ENCODE data around the gene YES1.
"Not testable (repeated sequence)": the region's sequence is repeated elsewhere in the genome, so short reads cannot be mapped to it uniquely, and the experiment has no call there.

YES1 gene

DNA sequence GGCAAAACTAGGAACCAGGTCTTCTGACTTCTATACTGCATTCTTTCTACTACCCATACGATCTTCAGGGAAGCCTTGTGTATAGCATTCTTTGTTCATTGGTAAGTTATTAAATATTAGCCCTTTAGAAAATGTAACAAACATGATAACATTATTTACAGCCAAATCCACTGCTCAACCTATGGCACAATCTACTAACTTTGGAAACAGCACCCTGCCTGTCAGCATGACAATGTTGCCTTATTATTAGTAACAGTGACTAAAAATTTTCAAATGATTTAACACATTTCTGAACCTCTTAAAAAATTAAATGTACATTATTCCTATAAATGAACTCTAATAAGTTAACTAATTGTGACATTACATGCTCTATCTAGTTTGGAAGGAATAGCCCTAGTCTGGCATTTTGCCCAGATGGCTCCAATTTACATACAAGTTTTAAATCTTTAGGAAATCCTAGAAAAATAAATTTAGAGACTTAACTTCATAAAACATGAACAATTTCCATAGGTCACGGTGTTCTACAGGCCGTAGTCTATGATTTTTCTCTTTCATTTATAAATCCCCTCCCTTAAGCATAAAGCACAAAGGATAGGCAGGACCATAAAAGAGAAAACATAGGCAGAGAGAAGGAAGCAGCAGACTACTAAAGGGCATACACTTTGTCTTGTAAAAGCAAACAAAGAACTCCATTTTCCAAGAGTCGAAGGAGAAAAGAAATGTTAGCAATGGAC, 33.7 kb downstream of the YES1 start:
- DNase-seq = no peak

DNA sequence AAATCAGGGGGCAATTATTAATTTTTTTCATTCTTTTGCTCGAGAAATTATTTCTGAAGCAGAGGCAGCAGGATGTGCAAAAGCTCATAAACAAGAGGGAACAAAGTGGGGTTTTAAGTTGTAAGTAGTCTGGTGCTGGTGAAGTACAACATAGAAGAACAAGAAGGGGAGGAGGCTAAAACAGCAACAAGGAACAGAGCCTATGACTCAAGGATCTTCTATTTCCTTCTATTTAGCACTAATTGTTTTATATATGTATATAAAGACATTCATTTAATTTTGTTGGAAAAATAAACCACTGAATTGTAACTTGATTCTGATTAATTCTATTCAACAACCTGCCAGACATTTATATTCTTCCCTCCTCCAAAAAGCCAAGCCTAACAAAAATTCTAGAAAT, 35.0 kb downstream of the YES1 start:
- no peak for DNase-seq

DNA sequence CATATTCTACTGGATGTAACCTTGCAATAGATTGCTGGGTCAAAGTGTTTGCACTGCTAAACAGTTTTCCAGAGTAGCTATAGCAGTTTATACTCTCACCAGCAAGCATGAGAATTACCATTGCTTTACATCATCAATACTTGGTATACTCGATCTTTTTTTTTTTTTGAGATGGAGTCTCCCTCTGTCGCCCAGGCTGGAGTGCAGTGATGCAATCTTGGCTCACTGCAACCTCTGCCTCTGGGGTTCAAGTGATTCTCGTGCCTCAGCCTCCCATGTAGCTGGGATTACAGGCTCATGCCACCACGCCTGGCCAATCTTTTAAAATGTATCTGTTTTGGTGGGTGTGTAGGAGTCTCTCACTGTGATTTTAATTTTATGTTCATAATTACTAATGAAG, 36.0 kb downstream of the YES1 start:
- not testable (repeated sequence) for DNase-seq

DNA sequence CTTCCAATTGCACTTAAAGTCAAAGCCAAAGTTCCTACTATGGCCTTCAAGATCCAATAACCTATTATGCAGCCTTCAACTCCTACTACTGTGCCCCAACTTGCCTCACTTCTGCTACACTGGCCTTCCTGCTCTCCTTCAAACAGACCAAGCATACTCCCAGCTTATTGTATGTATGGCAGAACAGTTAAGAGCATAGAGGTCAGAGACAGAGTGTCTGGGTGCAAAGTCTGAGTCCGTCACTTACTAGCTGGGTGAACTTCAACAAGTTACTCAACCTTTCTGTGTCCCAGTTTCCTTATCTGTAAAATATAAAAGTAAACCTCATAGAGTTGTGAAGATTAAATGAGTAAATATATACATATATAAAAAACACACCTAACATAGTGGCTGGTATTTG, 37.2 kb downstream of the YES1 start:
- DNase-seq = no peak

DNA sequence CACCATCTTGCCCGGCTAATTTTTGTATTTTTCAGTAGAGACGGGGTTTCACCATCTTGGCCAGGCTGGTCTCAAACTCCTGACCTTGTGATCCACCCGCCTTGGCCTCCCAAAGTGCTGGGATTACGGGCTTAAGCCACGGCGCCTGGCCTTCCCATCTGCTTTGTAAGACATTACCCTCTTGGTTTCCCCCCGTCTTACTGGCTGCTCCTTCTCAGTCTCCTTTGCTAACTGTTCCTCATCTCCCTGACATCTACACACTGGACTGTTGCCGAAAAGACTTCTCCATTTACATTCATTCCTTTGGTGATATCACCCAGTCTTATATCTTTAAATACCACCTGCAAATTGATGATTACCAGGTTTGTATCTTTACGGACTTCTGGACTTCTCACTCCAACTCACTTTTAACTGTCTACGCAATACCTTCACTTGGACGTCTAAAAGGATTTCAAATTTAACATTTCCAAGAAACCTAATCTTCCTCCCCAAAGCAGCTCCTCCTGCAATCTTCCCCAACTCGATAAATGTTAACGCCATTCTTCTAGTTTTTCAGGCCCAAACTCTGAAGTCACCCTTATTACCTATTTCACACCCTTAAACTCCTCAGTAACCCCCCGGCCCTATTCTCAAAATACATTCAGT, 37.9 kb downstream of the YES1 start:
- no peak for DNase-seq

DNA sequence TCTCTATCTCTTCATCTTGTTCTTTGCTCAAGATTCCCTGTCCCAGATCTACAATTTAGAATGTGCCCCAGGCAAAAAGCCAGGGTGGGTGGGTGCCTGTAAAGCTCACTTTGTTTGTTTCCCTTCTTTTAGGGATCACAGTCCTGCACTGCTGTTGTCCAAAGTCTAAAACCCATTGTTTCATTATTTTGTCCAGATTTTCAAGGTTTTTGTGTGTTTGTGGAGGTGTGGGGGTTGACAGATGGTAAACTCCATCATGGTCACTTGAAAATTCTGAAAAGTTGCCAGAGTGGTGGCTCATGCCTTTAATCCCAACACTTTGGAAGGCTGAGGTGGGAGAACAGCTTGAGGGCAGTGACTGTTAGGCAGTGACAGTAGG, 41.5 kb downstream of the YES1 start:
- DNase-seq = no peak

DNA sequence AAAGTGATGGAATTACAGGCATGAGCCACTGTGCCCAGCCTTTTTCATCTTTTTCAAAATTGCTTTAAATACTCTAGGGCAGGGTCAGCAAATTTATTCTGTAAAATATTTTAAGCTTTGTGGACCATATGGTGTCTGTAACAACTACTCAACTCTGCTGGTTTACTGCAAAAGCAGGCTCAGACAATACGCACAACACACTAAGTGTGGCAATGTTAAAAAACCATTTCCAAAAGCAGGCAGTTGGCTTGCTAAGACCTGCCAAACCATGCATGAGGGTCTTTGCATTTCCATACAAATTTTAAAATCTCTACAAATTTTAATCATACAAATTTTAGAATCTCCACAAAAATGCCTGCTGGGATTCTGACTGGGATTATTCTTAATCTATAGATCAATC, 44.1 kb downstream of the YES1 start:
- no peak for DNase-seq

DNA sequence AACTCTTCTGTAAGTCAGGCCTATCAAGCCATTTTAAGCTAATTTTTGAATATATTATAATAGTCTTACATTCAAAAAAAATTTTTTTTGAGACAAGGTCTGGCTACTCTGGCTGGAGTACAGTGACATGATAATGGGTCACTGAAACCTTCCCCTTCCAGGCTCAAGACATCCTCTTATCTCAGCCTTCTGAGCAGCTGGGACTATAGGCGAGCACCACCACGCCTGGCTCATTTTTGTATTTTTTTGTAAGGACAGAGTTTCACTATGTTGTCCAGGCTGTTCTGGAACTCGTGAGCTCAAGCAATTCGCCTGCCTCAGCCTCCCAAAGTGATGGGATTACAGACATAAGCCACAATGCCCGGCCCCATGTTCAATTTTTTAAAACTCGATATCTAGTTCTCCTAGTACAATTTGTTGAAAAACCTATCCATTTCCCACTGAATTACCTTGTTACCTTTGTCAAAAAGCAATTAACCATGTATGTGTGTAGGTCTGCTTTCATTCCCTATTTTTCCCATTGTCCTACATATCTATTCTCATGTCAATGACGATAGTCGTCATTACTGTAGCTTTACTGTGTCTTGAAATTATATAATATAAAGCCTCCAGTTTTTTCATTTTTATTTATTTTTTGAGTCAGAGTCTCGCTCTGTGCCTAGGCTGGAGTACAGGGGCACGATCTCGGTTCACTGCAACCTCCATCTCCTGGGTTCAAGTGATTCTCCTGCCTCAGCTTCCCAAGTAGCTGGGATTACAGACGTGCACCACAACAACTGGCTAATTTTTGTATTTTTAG, 44.8 kb downstream of the YES1 start:
- no peak for DNase-seq

DNA sequence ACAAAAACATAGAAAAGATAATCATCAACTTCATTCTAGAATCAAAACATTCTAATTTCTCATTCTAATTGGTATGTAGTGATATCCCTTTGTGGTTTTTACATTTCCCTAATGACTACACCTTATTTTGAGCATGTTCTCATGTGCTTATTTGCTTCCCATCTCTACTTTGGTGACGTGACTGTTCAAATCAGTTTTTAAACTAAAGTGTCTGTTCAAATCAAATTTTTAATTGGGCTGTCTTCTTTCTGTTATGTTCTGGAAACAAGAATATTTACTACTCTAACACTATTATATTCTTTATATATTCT, 45.5 kb downstream of the YES1 start:
- DNase-seq = no peak

DNA sequence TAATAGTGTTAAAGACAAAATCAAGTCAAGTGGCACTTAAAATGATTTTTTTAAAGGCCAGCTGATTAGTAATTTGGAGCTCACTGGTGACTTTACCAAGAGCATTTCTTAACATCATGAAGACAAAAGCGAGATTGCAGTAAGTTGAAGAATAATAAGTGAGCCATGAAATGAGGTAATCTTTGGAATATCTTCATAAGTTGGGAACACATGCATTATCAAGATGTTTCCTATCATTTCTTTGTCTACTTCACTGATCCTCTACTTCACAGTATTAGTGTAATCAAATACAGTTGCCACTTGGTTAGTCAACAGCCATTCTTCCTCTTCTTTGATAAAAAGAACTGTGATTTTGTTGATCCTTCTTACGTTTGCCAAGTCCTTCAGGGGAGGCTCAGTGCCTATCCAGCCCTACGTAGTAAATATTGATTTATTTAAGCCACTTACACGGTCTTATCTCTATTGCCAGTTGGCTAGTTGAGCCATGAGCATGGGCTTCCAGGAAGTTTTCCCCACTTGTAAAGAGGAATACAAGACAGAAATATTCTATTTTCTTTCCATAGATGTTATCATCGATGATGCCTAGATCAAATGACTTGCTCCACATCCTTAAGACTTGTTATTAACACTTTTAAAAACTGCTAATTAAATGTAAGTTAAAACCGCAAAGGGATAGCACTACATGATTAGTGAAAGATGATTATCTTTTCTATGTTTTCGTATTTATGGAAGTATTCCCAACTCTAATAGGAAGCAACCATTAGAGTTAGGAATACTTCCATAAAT, 46.1 kb downstream of the YES1 start:
- DNase-seq = no peak

DNA sequence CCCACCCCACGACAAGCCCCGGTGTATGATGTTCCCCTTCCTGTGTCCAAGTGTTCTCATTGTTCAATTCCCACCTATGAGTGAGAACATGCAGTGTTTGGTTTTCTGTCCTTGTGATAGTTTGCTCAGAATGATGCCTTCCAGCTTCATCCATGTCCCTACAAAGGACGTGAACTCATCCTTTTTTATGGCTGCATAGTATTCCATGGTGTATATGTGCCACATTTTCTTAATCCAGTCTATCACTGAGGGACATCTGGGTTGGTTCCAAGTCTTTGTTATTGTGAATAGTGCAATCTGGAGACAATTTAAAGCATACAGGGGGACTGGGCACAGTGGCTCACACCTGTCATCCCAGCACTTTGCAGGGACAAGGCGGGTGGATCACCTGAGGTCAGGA, 52.2 kb downstream of the YES1 start:
- not testable (repeated sequence) for DNase-seq

DNA sequence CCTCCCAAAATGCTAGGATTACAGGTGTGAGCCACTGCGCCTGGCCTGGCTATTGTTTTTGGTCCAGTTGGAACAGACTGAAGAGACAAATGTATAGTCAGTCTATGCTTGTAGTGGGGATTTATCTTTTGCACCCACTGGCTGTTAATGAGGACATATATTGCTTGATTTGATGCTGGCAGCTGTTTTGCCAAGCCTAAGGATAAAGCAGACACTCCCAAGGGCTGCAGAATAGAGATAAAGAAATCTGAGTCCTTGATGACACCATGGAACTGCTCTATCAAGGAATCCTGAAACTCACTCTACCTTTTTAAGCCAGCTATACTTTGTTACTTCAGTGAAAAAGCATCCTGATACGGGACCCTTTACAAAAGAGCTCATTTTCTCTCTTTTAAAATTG, 56.5 kb downstream of the YES1 start:
- no peak for DNase-seq

DNA sequence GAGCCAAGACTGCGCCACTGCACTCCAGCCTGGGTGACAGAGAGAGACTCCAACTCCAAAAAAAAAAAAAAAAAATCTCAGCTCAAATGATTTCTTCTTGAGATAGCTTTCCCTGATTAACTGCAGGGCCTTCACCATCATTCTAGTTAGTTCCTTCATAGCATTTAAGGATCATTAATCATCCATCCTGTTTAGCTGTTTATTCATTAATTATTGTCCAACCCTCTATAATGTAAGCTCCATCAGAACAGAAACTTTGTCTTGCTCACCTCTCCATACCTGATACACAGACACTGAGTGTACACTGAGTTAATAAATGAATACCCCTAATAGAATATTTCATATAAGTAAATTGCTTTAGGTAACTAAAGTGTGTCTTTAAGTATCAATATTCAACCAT, 57.4 kb downstream of the YES1 start:
- no peak for DNase-seq

DNA sequence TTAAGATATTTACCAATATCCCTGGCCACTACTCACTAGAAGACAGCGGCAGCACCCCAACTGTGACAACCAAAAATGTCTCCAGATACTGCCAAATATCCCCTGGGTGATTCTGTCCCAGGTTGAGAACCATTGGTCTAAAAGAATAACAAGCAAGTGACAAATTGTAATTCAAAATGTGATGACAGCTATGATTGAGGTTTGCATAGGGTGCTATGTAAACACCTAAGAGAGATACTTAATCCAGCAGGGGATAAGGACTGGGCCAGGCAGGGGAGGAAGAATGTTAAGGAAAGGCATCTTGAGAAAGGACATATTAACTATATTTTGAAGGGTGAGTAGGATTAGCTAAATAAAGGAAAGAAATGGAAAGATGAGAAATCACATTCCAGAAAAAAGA, 61.6 kb downstream of the YES1 start:
- DNase-seq = no peak

DNA sequence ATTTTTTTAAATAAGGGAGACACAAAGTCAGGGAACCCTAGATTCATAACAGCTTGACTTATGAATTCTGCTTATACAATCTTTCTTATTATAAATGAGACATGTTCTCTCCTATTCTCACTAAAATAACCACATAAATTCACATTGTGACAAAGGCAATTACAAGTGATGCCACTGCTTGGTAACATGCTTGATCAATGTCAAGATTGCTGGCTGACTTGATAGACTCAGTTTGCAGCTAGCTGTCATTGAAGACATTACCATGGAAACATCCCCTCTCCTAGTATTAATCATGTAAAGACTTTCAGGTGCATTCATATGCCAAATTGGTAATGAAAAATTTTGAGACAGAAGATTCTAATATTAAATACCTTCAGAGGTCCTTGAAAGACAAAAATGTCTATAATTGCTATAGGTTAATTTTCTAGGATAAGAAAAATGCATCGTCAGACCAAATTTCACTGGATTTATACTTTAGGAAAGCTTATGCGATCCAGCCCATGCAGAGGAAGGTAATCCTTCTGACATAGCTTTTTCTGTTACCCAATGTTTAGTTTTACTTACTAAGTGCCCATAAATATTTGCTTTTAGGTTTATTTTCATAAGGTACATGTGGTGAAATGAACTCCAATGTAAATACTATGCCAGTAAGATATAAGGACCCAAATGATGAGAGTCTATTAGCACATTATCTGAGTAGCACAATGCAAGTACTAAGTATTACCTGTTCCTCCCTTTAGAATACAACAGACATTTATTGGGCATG, 67.0 kb downstream of the YES1 start:
- no peak for DNase-seq

DNA sequence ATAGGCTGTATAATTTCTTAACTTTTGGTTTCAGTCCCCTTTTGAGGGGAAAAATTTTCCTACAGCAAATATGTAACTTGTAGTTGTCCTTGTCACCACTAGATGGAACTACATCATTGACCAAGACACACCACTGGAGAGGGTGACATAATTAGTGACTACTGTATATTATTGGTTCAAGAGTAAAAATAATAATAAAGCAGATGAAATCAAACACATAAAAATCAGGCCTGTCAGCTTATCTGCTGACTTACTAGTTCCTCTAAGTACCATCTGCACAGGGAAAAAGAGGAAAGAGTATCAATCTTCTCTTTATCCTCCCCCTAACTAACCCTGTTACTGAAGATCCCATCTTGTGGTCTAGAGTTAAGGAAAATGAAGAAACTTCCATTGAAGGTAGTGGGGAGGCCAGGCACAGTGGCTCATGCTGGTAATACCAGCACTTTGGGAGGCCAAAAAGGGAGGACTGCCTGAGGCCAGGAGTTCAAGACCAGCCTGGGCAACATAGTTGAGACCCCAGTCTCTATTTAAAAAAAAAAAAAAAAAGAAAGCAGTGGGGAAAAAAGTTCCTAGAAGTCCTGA, 70.0 kb downstream of the YES1 start:
- peak; percentile 26 for DNase-seq

DNA sequence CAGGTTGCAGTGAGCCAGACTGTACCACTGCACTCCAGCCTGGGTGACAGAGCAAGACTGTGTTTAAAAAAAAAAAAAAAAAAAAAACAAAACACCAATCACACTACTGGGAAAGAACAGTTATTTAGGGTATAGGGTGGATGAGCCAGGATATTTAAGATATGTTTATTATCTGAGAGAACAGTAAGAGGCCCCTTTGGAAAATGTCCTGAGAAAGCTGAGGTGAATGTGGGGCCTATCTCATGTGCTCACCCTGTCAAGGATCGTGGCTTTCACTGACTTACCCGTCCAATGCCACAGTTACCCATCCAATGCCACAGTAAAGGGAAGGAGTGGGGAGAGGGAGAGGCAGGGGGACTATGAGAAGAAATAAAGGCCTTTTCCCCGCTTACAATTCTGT, 79.7 kb downstream of the YES1 start:
- no peak for DNase-seq

DNA sequence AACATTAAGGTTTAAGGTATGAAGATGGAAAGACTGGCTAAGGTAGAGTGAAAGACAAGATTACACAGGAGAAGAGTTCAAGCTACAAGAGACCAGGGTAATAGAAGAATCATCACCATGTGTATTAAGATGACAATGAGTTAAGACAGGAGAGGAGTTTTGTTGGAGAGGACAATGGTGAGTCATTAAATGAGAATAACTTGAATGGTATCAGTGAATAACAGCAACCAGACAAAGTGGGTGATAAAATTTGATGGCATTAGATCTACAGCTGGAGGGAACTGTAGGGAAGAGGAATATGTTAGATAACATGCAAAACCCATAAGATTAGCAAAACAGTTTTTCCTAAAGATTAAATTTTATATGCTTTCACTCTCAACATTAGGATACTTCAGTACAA, 80.9 kb downstream of the YES1 start:
- DNase-seq = no peak

DNA sequence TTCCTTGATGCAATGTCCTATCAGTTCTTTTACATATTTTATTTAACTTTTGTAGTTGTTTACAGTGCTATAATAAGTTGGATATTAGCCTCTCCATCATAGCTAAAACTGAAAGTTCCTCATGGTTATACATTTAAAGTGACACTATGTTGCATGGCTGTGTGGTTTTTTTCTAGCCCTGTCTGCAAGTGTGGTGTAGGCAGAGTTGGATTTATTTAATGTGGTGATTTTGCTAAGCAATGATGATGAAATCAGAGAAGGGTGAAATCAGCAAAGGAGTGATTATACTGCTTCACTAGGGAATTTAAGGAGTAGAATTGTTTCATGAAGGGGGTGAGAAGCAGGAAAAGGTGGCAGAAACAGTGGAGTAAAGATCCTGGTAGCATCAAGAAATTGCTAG, 81.3 kb downstream of the YES1 start:
- DNase-seq = no peak

DNA sequence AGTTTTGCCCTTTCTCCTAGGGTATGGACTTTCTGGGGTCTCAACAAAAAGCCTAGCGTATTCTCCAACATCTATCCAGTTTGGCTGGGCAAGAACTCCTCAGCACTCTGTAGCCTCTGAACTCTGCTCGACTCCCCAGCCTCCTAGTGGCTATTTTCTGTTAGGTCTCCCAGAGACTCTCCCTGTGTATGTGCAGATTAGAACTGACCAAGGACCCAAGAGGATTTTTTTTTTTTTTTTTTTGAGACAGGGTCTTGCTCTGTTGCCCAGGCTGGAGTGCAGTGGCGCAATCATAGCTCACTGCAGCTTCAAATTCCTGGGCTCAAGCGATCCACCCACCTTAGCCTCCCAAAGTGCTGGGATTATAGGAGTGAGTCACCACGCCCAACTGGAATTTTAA, 81.9 kb downstream of the YES1 start:
- DNase-seq = not testable (repeated sequence)

DNA sequence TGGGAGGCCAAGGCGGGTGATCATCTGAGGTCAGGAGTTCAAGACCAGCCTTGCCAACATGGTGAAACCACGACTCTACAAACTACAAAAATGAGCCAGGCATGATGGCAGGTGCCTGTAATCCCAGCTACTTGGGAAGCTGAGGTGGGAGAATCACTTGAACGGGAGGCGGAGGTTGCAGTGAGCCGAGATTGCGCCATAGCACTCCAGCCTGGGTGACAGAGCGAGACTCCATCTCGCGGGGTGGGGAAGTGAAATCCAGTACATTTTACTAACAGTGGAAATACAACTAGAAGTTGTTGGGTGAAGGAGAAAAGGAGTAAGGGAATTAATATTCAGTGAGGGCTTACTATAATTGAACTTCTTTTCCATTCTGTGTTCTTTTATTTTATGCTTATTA, 86.4 kb downstream of the YES1 start:
- DNase-seq = no peak

DNA sequence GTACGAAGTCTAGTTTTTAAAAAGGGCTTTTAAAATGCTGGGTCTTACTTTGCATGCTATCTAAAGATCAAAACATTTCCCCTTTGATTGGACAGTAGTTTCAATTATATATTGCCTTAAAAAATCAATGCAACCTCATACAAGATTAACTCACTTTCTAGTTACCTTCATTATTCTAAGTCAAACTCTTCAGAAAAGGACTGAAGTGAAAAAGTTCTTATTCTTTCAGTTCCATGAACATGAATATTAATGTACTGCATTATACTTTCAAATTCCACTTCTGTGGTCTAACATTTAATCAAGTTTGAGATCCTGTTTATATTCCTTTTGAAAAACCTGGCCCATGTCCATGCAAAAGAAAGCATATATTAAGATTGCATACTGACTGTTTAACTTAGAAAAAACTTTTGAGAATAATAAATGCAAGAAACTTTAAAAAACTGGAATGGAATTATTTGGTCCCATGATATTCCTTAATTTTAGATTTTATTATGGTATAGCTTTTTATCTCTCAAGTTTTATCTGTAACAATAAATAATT, 88.4 kb downstream of the YES1 start:
- no peak for DNase-seq
